ENCODE data around the gene CRIP2.

Gene CRIP2

DNA sequence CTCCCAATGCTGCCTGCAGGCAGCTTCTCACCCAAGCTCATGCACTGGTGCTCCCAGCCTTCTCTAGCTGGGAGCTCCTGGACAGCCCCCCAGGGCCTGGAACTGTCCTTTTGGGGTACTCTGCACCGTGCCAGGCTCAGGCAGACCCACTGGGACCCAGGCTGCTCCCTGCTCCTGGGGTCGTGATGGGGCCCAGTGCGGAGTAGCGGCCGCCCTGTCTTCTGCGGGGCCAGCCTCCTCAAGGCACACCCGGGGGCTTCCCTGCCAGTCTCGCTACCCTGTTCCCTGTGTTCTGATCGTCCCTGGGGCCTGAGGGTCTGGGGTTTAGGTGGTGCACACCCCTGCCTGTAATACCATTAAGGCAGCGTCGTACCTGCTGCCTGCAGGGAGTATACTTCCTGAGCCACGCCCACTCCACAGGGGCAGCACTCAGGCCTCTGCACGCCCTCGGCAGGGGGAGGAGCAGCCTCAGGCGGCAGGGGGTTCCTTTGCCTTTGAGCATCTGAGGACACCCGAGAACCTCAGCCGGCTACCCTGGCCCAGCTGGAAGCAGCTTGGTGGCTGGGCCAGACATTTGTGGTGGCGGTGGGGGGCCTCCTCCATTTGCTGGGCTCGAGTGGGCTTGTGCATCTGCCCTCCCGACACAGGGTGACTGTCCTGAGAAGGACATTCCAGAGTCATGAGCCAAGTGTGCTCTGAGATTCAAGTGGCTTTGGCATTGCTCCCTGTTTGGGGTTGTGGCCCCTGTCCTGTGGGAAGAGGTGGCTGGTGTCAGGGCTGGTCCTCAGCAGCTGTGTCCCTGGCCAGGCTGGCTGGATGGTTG lies 9.2 kb upstream of the CRIP2 start:
- no peak for DNase-seq

DNA sequence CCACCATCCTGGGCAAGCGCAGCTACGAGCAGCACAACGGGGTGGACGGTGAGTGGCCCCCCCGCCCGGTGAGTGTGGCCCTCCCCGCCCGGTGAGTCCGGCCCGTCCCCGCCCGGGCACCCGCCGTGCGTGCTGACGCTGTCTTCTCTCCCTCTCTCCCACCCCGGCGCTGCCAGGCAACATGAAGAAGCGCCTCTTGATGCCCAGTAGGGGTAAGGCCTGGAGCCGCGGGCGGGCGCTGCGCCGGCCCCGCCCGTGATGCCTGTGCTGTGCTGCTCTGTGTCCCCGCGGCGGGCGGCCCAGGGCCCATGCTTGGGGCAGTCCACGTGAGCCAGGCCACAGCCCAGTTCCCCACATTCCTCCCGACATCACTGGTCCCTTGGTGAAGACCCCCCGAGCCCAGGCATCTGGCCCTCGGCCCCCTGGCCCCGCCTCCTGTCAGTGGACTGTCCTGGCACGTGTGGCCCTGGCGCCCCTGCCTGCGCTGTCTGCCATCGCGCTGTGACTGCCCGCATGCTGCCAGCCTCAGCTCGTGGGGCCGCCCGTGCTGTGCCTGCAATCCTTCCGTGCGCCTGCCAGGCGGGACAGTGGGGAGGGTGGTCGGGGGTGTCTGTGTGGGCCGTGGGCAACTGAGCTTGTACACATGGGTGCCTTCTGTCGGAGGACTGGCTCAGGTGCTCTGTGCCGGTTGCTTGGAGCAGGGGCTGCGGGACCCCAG lies 7.9 kb upstream of the CRIP2 start:
- DNase-seq, result no peak

DNA sequence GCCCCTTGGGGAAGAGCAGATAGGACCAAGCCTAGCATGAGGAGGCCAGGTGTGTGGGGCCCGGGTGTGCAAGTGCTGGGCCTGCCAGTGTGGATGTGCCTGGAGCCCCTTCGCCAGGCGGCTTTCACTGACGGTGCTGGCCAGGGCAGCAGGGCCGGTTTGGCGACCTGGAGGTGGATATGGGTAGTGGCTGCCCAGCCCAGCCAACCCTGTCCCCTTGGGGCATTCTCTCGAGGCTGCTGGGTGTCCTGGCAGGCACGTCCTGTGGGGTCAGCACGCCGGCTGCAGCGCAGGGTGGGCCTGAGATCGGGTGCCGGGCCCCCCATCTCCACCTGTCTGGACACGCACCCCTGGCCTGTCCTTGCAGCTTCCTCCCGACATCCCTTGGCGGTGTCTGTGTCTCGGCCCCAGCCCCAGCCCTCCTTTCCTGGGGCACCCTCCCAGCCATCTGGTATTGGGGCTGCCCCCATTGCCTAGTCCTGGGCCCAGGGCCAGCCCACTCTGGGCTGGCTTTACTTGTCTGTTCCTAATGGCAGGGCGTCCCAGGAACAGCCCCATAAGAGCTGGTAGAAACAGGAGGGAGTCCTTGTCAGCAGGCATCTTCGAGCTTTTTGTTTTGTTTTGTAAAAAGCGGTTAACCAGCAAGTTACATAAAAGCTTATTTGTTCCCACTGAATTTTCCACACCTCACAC lies 7.2 kb upstream of the CRIP2 start:
- DNase-seq, result no peak

GRCh38 chr14:105467942-105468471 lies 6.6 kb upstream of the CRIP2 start:
- DNase-seq, result no peak

GRCh38 chr14:105468621-105469241 lies 5.9 kb upstream of the CRIP2 start:
- DNase-seq, result no peak

- DNase-seq, result no peak
Measured at GRCh38 chr14:105469456-105470349, 4.9 kb upstream of the CRIP2 start.

GRCh38 chr14:105470350-105471296 lies 4.0 kb upstream of the CRIP2 start:
- DNase-seq, result no peak

DNA sequence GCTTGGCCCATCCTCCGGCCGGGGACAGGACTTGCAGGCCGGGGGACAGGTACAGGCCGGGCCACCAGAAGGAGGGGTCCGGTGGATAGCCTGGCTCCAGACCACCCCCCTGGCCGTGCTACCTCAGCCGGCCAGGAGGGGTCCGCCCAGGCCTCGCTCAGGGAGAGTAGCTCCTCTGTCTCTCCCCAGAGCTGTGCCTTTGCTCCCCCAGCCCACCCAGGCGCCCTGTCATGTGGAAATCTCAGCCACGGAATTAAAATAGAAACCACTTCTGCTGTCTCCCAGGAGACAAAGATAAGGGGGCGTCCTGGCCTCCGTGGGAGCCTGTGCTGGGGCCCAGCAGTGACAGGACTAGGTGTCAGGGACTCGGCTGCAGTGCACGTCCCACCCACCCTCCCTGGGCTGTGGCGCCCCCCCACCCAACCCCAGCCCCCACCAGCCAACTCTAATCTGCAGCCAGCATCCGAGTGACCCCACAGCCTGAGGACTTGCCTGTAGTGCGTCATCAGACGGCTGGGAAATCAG lies 3.3 kb upstream of the CRIP2 start:
- DNase-seq, result no peak

DNA sequence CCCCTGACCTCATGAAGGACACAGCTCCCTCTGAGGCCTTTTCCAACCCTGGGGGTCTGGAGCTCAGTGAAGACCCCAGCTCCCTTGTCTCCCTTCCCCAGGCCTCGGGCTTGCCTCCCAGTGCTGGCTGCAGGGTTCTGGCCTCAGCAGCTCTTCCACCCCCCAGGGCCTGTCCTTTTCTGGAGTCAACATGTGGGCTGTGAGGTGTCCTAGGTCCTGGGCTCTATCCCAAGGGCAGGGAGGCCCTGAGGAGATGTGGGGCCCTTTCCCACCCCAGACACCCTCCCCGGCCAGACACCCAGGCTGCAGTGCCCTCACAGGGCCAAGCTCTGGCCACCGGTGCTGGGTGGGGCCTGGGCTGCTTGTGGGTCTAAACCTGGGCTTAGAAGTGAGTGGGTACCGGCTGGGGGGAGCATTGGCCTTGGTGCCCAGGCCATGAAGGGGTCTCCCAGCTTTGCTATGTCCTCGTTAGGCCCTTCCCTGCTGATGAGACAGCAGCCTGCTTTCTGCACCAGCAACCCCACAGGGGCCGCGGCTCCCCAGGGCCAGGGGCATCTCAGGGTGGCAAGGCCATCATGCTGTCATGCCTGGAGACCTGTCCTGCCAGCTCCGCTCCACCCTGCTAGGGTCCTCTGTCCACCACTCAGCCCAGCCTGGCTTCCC lies 2.7 kb upstream of the CRIP2 start:
- DNase-seq, result no peak

- no peak for DNase-seq
Measured at GRCh38 chr14:105472486-105472991, 2.1 kb upstream of the CRIP2 start.

GRCh38 chr14:105473033-105473676 lies 1.5 kb upstream of the CRIP2 start:
- no peak for DNase-seq

GRCh38 chr14:105473677-105474482 lies 741 bp upstream of the CRIP2 start:
- peak; percentile 51 for DNase-seq

- no peak for DNase-seq
Measured at GRCh38 chr14:105475269-105476096, 862 bp downstream of the CRIP2 start.

GRCh38 chr14:105476097-105476830 lies 1.6 kb downstream of the CRIP2 start:
- DNase-seq, result no peak

DNA sequence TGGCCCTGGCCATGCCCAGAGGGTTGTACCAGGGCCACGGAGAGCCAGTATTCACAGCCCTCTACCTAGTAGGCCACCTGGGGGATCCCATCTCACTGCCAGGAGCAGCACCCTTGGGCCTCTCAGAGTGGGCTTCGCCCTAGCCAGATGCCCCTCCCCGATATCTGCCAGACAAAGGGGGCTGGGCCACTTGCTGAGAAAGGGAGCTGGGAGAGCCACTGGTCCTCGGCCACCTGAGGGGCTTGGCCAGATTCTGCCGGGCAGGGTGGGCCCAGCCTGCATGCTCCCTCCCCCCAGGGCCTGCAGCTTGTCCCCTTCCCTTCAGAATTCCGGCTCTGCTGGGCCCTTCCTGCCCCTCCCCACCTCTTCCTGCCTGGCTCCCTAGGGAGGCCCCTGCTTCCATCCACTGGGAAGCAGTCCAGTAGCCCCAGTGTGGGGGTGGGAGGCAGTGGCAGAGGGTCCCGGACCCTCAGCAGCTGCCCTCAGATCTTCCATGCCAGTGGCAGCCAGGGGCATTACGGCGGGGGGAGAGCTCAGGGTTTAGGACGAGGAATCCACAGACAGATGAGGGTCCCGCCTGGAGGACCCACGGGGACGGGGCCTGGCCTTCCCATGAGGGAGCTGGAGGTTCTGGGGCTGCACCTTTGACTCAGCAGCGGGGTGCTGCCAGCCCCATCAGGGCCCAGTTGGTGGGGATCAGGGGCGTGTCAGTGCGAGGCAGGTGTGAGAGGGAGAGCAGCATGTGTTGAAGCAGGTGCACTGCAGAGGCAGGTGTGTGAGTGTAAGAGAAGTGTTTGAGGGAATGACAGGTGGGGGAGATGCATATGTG lies 2.4 kb downstream of the CRIP2 start:
- no peak for DNase-seq
